ENCODE results near the gene F2RL3. TPM values are rescaled to one million over a fixed set of nuclear protein-coding genes. Genes with fewer than 3 reads are reported as not detected.

Gene F2RL3
- total RNA-seq, 4 donors from 2014 or later = 2.5 to 6.5 (median 5.0) TPM

- WGBS = 85% methylated on average over 14 of the region's 24 CpGs
- Histone ChIP-seq H3K27me3 (peaks cover 0 to 31% (median 6%) of the 10 kb centered on the region in 4 donors), H3K9me3 (no peaks in the 10 kb centered on the region), H3K4me1 (peaks cover 24 to 41% (median 38%) of the 10 kb centered on the region in 4 donors), H3K4me3 (no peak overlapping the region), H3K27ac (replicated peaks in 1 of 4) (no peak overlapping the region), H3K36me3 (no peaks in the 10 kb centered on the region)
- intact Hi-C loops (cut with DNase I) = no loop called here
- no peak for TF ChIP-seq POLR2A (IDR thresholded peaks at IDR 0.05; ENCODE audit: low read depth)
- TF ChIP-seq EP300 (IDR thresholded peaks at IDR 0.05) = no peak
- no peak for TF ChIP-seq CTCF (IDR thresholded peaks at IDR 0.05)
- TF ChIP-seq POLR2AphosphoS5 (IDR thresholded peaks at IDR 0.05) = no peak
- DNase-seq (ENCODE audit: extremely low spot score) = no peak
Measured at GRCh38 chr19:16890461-16891184, 1.8 kb downstream of the F2RL3 start.

GRCh38 chr19:16891696-16892382 is 3.0 kb downstream of the F2RL3 start:
- DNase-seq (ENCODE audit: extremely low spot score) = no peak
- 90% methylated on average over 12 of the region's 12 CpGs for WGBS
- H3K36me3 ChIP-seq = no peaks in the 10 kb centered on the region
- peaks cover 35 to 52% (median 45%) of the 10 kb centered on the region in 4 donors for H3K4me1 ChIP-seq
- H3K9me3 ChIP-seq = no peaks in the 10 kb centered on the region
- H3K27ac ChIP-seq (replicated peaks in 1 of 4) = no peak overlapping the region
- no peak for TF ChIP-seq POLR2AphosphoS5 (IDR thresholded peaks at IDR 0.05)
- TF ChIP-seq POLR2A (IDR thresholded peaks at IDR 0.05; ENCODE audit: low read depth) = no peak
- TF ChIP-seq EP300 (IDR thresholded peaks at IDR 0.05) = no peak
- no peak for TF ChIP-seq CTCF (IDR thresholded peaks at IDR 0.05)
- no peak overlapping the region for H3K4me3 ChIP-seq
- intact Hi-C loops (cut with DNase I) = no loop called here
- H3K27me3 ChIP-seq = peaks cover 0 to 29% (median 12%) of the 10 kb centered on the region in 4 donors

- no peaks in the 10 kb centered on the region for H3K9me3 ChIP-seq
- H3K27ac ChIP-seq (replicated peaks in 1 of 4) = no peak overlapping the region
- H3K36me3 ChIP-seq = no peaks in the 10 kb centered on the region
- no peak for TF ChIP-seq EP300 (IDR thresholded peaks at IDR 0.05)
- TF ChIP-seq CTCF (IDR thresholded peaks at IDR 0.05) = no peak
- TF ChIP-seq POLR2AphosphoS5 (IDR thresholded peaks at IDR 0.05) = no peak
- TF ChIP-seq POLR2A (IDR thresholded peaks at IDR 0.05; ENCODE audit: low read depth) = no peak
- peaks cover 0 to 25% (median 12%) of the 10 kb centered on the region in 4 donors for H3K27me3 ChIP-seq
- DNase-seq (ENCODE audit: extremely low spot score) = no peak
- peaks cover 36 to 55% (median 45%) of the 10 kb centered on the region in 4 donors for H3K4me1 ChIP-seq
- intact Hi-C loops (cut with DNase I) = no loop called here
- WGBS = 74% methylated on average over 4 of the region's 4 CpGs
- H3K4me3 ChIP-seq = no peak overlapping the region
Measured at GRCh38 chr19:16892436-16892835, 3.6 kb downstream of the F2RL3 start.

- Histone ChIP-seq H3K4me3 (no peak overlapping the region), H3K36me3 (no peaks in the 10 kb centered on the region), H3K4me1 (peaks cover 30 to 55% (median 48%) of the 10 kb centered on the region in 4 donors), H3K9me3 (no peaks in the 10 kb centered on the region), H3K27ac (replicated peaks in 1 of 4) (no peak overlapping the region), H3K27me3 (peaks cover 0 to 19% (median 11%) of the 10 kb centered on the region in 4 donors)
- TF ChIP-seq EP300 (IDR thresholded peaks at IDR 0.05) (no peak), POLR2A (IDR thresholded peaks at IDR 0.05; ENCODE audit: low read depth) (no peak), POLR2AphosphoS5 (IDR thresholded peaks at IDR 0.05) (no peak), CTCF (IDR thresholded peaks at IDR 0.05) (no peak)
- DNase-seq (ENCODE audit: extremely low spot score) = no peak
- intact Hi-C loops (cut with DNase I) = no loop called here
- WGBS = 83% methylated on average over 15 of the region's 19 CpGs
Measured at GRCh38 chr19:16892868-16893685, 4.3 kb downstream of the F2RL3 start.

Measured in esophagus muscularis mucosa (tissue), 4 donors.